ENCODE results near the gene TMTC4.
A peak's percentile ranks its signal among the peaks of the same experiment; 100 is the strongest.

The TMTC4 gene

DNA sequence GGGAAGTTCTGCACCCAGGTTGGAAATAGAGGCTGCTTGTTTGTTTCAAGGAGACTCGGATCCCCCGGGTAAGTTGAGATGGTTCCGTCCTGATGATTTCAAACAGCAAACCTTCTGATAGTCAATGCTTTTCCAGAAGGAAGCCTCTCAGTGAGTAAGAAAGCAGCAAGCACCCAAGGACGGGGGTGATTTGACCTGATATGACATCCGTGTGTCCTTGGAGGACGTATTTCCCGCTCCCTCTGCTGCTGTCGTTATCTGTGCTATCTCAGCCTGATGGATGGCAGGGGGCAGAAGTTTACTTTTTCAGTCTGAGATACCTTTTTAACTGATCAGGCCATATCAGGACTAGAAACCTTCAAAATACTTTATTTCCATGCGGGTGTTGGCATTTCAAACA lies 80.3 kb downstream of the TMTC4 start:
- POLR2A ChIA-PET: no interaction called here

DNA sequence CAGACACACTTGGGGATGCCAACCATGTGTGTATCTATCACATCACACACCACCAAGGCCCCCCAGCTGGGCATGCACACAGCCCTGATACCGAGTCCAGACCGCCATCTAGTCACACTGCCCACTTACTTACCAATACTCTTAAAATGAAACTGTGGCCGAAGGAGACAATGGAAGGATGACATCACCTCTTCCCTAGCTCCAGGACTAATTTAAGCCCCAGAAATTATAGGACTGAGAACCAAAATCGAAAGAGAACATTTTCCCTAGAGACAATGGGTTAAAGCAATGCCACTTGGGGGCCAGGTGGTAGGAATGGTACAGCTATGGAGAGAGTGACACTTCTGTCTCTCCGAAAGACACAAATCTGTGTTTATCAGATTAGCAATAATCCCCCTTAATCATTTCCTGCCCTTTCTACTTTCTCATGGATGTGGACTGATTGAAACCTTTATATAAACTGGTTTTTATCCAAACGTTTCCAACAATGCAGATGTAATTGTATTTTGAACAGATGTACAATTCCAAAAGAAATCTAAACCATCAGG lies 85.3 kb downstream of the TMTC4 start:
- 100% methylated on average over 1 of the region's 6 CpGs for WGBS (ENCODE audit: insufficient coverage)
- ChIA-PET POLR2A (interaction anchor here (0.6 kb wide), 1 partner anchor 92 kb away, joined by 3 read pairs; no protein-coding TSS in a partner anchor), CTCF (interaction anchor here (1.0 to 5.5 kb wide), 5 partner anchors 10 to 535 kb away, joined by 3 to 53 read pairs (median 4); no protein-coding TSS in a partner anchor)
- DNase-seq: no peak
- H3K9me3 ChIP-seq (ENCODE audit: control extremely low read depth in 1 of 5, control insufficient read depth in 4 of 5, insufficient read depth in 2 of 5, low read depth in 1 of 5, low read length in 4 of 5): no peaks in the 10 kb centered on the region
- H3K36me3 ChIP-seq (ENCODE audit: control insufficient read depth in 4 of 4, insufficient read depth in 4 of 4, low read length in 3 of 4): no peaks in the 10 kb centered on the region
- no peak overlapping the region for H3K27ac ChIP-seq (ENCODE audit: insufficient read depth in 1 of 2, low read depth in 1 of 2, low read length in 2 of 2, poor library complexity in 1 of 2, severe bottlenecking in 2 of 2)
- peak overlapping the region in 2 of 7 experiments; percentile 77 to 84 for H3K4me3 ChIP-seq (ENCODE audit: control insufficient read depth in 1 of 7, extremely low read depth in 1 of 7, insufficient read depth in 4 of 7, low read depth in 2 of 7, low read length in 6 of 7)
- no peaks in the 10 kb centered on the region for H3K27me3 ChIP-seq (replicated peaks in 2 of 5; ENCODE audit: control insufficient read depth in 4 of 5, insufficient read depth in 5 of 5, low read length in 4 of 5)
- peaks cover 2 to 18% (median 8%) of the 10 kb centered on the region in 4 experiments for H3K4me1 ChIP-seq (ENCODE audit: control extremely low read depth in 1 of 4, control insufficient read depth in 4 of 4, insufficient read depth in 4 of 4, low read length in 3 of 4)

More for the DNA sequence above, 80.3 kb downstream of the TMTC4 start:
- Histone ChIP-seq H3K4me3 (ENCODE audit: control insufficient read depth in 1 of 7, extremely low read depth in 1 of 7, insufficient read depth in 4 of 7, low read depth in 2 of 7, low read length in 6 of 7) (no peak overlapping the region), H3K4me1 (ENCODE audit: control extremely low read depth in 1 of 4, control insufficient read depth in 4 of 4, insufficient read depth in 4 of 4, low read length in 3 of 4) (no peaks in the 10 kb centered on the region), H3K36me3 (ENCODE audit: control insufficient read depth in 4 of 4, insufficient read depth in 4 of 4, low read length in 3 of 4) (no peaks in the 10 kb centered on the region), H3K27me3 (replicated peaks in 2 of 5; ENCODE audit: control insufficient read depth in 4 of 5, insufficient read depth in 5 of 5, low read length in 4 of 5) (no peaks in the 10 kb centered on the region), H3K27ac (ENCODE audit: insufficient read depth in 1 of 2, low read depth in 1 of 2, low read length in 2 of 2, poor library complexity in 1 of 2, severe bottlenecking in 2 of 2) (no peak overlapping the region), H3K9me3 (ENCODE audit: control extremely low read depth in 1 of 5, control insufficient read depth in 4 of 5, insufficient read depth in 2 of 5, low read depth in 1 of 5, low read length in 4 of 5) (peaks cover 0 to 2% (median 0%) of the 10 kb centered on the region in 5 experiments)
- WGBS (ENCODE audit: insufficient coverage): 96% methylated on average over 8 of the region's 9 CpGs
- no peak for DNase-seq
- CTCF ChIA-PET: no interaction called here

DNA sequence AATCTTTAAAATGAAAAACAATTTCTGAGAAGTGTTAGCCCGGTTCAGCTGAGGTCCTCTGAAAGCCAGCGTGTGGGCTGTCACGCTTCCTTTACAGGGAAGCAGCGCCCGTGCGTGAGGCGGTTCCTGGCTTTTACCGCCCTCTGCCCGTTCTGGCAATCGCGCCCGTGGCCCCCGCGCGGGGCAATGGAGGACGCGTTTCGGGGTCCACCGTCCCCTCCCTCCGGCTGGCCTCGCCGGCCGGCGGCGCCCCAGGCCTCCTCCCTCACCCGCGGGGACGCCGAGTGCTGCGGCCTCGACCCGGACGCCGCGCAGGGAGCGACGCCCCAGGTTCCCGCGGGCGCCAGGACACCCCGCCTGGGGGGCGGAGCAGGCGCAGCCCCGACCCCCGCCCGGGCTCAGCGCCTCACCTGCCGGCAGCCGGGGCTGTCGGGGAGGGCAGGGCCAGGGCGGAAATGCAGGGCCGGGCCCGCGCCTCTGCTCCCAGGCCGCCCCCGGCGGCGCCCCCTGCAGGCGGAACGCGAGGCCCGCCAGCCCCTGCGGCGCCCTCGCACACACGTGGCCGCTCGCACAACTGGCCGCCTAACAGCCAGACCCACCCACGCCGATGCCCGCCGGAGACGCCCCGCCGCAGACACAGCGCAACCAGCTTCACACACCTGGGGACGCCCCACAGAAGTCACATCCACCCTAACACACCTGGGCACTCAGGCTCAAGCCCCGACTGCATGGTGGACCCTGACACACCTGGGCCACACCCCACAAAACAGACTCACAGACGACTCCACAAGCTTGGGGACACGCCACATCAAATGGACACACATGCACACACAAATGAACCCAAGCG lies 86.0 kb downstream of the TMTC4 start, which contains the start of gene GGACT:
Gene GGACT (minus strand): TSS at position 459 of the 847 bp plus-strand sequence. CDS start 56,198 bp downstream, outside the sequence.
- no peaks in the 10 kb centered on the region for H3K27me3 ChIP-seq (replicated peaks in 2 of 5; ENCODE audit: control insufficient read depth in 4 of 5, insufficient read depth in 5 of 5, low read length in 4 of 5)
- H3K27ac ChIP-seq (ENCODE audit: insufficient read depth in 1 of 2, low read depth in 1 of 2, low read length in 2 of 2, poor library complexity in 1 of 2, severe bottlenecking in 2 of 2): peak within 1 kb of the TSS; percentile 25 to 73
- DNase-seq: peak; percentile 73 to 85 (median 83)
- 11% methylated on average over 33 of the region's 82 CpGs for WGBS (ENCODE audit: insufficient coverage)
- CTCF ChIA-PET: interaction anchor here (1.0 to 5.5 kb wide), 6 partner anchors 11 to 536 kb away, joined by 3 to 53 read pairs (median 4); no protein-coding TSS in a partner anchor
- H3K9me3 ChIP-seq (ENCODE audit: control extremely low read depth in 1 of 5, control insufficient read depth in 4 of 5, insufficient read depth in 2 of 5, low read depth in 1 of 5, low read length in 4 of 5): no peaks in the 10 kb centered on the region
- no peaks in the 10 kb centered on the region for H3K36me3 ChIP-seq (ENCODE audit: control insufficient read depth in 4 of 4, insufficient read depth in 4 of 4, low read length in 3 of 4)
- H3K4me1 ChIP-seq (ENCODE audit: control extremely low read depth in 1 of 4, control insufficient read depth in 4 of 4, insufficient read depth in 4 of 4, low read length in 3 of 4): peaks cover 2 to 18% (median 8%) of the 10 kb centered on the region in 4 experiments
- peak within 1 kb of the TSS; percentile 9 to 84 (median 77) for H3K4me3 ChIP-seq (ENCODE audit: control insufficient read depth in 1 of 7, extremely low read depth in 1 of 7, insufficient read depth in 4 of 7, low read depth in 2 of 7, low read length in 6 of 7)
- POLR2A ChIA-PET: no interaction called here

DNA sequence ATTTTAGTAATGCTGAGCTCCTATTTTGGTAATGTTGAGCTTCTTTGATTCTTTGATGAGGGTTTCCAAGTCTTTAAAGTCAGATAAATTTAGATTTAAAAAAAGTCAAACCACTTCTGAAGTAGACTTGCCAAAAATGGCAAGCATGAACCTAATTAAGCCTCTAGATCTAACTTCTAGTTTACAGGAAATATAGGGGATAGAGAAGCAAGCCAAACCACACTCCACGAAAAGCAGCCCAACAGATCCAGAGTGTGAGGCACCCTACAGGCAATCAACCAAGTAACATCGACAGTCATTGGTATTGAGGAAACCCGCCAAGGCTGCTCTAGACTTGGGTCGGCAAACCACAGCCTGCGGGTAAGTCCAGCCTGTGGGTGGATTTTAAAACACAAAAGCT lies 89.7 kb downstream of the TMTC4 start:
- DNase-seq: no peak
- peaks cover 0 to 8% (median 5%) of the 10 kb centered on the region in 4 experiments for H3K36me3 ChIP-seq (ENCODE audit: control insufficient read depth in 4 of 4, insufficient read depth in 4 of 4, low read length in 3 of 4)
- H3K4me3 ChIP-seq (ENCODE audit: control insufficient read depth in 1 of 7, extremely low read depth in 1 of 7, insufficient read depth in 4 of 7, low read depth in 2 of 7, low read length in 6 of 7): no peak overlapping the region
- H3K4me1 ChIP-seq (ENCODE audit: control extremely low read depth in 1 of 4, control insufficient read depth in 4 of 4, insufficient read depth in 4 of 4, low read length in 3 of 4): peaks cover 2 to 18% (median 8%) of the 10 kb centered on the region in 4 experiments
- H3K27me3 ChIP-seq (replicated peaks in 2 of 5; ENCODE audit: control insufficient read depth in 4 of 5, insufficient read depth in 5 of 5, low read length in 4 of 5): no peaks in the 10 kb centered on the region
- WGBS (ENCODE audit: insufficient coverage): 90% methylated on average over 3 of the region's 5 CpGs
- peaks cover 0 to 14% (median 4%) of the 10 kb centered on the region in 5 experiments for H3K9me3 ChIP-seq (ENCODE audit: control extremely low read depth in 1 of 5, control insufficient read depth in 4 of 5, insufficient read depth in 2 of 5, low read depth in 1 of 5, low read length in 4 of 5)
- no peak overlapping the region for H3K27ac ChIP-seq (ENCODE audit: insufficient read depth in 1 of 2, low read depth in 1 of 2, low read length in 2 of 2, poor library complexity in 1 of 2, severe bottlenecking in 2 of 2)
- ChIA-PET POLR2A (no interaction called here), CTCF (interaction anchor here (5.5 kb wide), 1 partner anchor 11 kb away, joined by 53 read pairs; no protein-coding TSS in a partner anchor)

DNA sequence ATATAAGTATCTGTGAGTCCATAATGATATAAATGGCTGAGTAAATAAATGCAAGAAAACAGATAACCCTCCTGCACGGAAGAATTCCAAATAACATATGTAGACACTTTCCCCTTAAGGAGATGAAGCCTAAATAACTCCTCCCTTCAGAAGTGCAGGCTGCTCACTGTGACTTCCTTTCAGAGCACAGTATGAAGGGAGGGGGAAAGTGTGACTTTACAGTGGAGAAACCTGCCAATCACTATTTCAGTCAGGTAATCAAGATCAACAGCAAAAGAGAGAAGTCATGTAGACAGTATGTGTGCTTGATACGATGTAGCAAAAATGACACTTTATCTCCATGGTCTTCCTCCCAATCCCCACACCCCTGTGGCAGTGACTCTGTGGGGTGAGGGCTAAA lies 93.1 kb downstream of the TMTC4 start:
- CTCF ChIA-PET: interaction anchor here (1.0 to 1.2 kb wide), 2 partner anchors 9 to 31 kb away, joined by 3 read pairs; no protein-coding TSS in a partner anchor
- Histone ChIP-seq H3K27ac (ENCODE audit: insufficient read depth in 1 of 2, low read depth in 1 of 2, low read length in 2 of 2, poor library complexity in 1 of 2, severe bottlenecking in 2 of 2) (no peak overlapping the region), H3K36me3 (ENCODE audit: control insufficient read depth in 4 of 4, insufficient read depth in 4 of 4, low read length in 3 of 4) (peaks cover 0 to 8% (median 5%) of the 10 kb centered on the region in 4 experiments), H3K4me1 (ENCODE audit: control extremely low read depth in 1 of 4, control insufficient read depth in 4 of 4, insufficient read depth in 4 of 4, low read length in 3 of 4) (peaks cover 0 to 2% (median 0%) of the 10 kb centered on the region in 4 experiments), H3K27me3 (replicated peaks in 2 of 5; ENCODE audit: control insufficient read depth in 4 of 5, insufficient read depth in 5 of 5, low read length in 4 of 5) (no peaks in the 10 kb centered on the region), H3K4me3 (ENCODE audit: control insufficient read depth in 1 of 7, extremely low read depth in 1 of 7, insufficient read depth in 4 of 7, low read depth in 2 of 7, low read length in 6 of 7) (no peak overlapping the region), H3K9me3 (ENCODE audit: control extremely low read depth in 1 of 5, control insufficient read depth in 4 of 5, insufficient read depth in 2 of 5, low read depth in 1 of 5, low read length in 4 of 5) (peaks cover 0 to 14% (median 4%) of the 10 kb centered on the region in 5 experiments)
- POLR2A ChIA-PET: no interaction called here
- no peak for DNase-seq
- WGBS (ENCODE audit: insufficient coverage): no CpG with 5 or more reads among the region's 2 CpGs

DNA sequence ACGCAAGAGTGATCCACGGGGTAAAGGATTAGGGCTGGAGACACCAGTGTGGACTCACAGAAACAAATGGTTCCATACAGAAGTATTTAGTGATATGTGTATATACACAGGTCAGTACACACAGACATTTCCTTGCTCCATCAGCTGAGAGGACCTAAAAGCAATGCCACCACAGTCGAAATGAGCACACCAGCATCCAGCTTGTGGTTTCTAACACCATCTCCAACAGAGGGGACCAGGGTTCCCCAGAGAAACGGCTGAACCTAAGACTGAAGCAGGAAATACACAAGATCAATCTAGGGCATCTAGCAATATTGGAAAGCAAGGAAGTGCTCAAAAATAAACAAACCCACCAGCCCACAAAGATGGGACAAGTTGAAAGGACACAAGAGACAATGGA lies 93.6 kb downstream of the TMTC4 start:
- CTCF ChIA-PET: no interaction called here
- Histone ChIP-seq H3K36me3 (ENCODE audit: control insufficient read depth in 4 of 4, insufficient read depth in 4 of 4, low read length in 3 of 4) (peaks cover 0 to 8% (median 5%) of the 10 kb centered on the region in 4 experiments), H3K4me1 (ENCODE audit: control extremely low read depth in 1 of 4, control insufficient read depth in 4 of 4, insufficient read depth in 4 of 4, low read length in 3 of 4) (peaks cover 0 to 2% (median 0%) of the 10 kb centered on the region in 4 experiments), H3K4me3 (ENCODE audit: control insufficient read depth in 1 of 7, extremely low read depth in 1 of 7, insufficient read depth in 4 of 7, low read depth in 2 of 7, low read length in 6 of 7) (no peak overlapping the region), H3K9me3 (ENCODE audit: control extremely low read depth in 1 of 5, control insufficient read depth in 4 of 5, insufficient read depth in 2 of 5, low read depth in 1 of 5, low read length in 4 of 5) (peaks cover 0 to 14% (median 4%) of the 10 kb centered on the region in 5 experiments), H3K27ac (ENCODE audit: insufficient read depth in 1 of 2, low read depth in 1 of 2, low read length in 2 of 2, poor library complexity in 1 of 2, severe bottlenecking in 2 of 2) (no peak overlapping the region), H3K27me3 (replicated peaks in 2 of 5; ENCODE audit: control insufficient read depth in 4 of 5, insufficient read depth in 5 of 5, low read length in 4 of 5) (no peaks in the 10 kb centered on the region)
- POLR2A ChIA-PET: no interaction called here
- no peak for DNase-seq
- 100% methylated on average over 1 of the region's 4 CpGs for WGBS (ENCODE audit: insufficient coverage)

All from common myeloid progenitor, CD34-positive (primary cell).